HG03064 (cell line): ENCODE data around the gene MYADML2.

Experiments used
- ATAC-seq: cut with Tn5 transposase; IDR thresholded peaks from one replicate; pipeline ENCODE4 v1.9.1; 2021; ENCODE audit warnings: low read depth; ENCODE audit not compliant: unreplicated experiment

The MYADML2 gene

DNA sequence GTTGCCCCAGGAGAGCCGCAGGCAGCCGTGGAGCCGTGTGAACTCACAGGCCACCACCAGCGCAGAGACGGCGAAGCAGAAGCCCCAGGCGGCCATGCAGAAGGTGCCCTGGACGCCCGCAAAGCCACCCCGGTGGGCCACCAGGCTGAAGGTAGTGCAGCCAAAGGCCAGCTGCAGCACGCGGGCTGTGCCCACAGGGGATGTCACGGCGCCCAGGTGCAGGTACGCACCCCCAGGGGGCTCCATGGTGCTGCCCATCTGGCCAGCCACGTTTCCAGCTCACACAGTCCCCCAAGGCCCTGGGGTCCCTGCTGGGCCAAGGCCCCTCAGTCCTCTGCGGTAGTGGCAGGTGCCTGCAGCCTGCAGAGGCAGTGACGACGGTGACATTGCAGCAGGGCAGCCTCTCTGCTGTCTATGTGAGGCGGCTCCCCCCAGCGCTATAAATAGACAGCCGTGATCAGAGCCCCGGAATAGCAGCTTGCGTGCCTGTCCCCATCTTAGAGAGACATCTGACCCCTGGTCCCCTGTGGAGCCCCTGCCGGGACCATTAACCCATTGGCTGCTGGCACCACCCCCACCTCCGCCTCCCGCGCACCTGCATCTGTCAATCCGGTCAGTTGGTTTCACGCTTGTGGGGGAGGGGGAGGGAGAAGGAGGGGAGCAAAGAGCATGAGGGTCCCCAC lies 5.4 kb downstream of the MYADML2 start:
- no peak for ATAC-seq

DNA sequence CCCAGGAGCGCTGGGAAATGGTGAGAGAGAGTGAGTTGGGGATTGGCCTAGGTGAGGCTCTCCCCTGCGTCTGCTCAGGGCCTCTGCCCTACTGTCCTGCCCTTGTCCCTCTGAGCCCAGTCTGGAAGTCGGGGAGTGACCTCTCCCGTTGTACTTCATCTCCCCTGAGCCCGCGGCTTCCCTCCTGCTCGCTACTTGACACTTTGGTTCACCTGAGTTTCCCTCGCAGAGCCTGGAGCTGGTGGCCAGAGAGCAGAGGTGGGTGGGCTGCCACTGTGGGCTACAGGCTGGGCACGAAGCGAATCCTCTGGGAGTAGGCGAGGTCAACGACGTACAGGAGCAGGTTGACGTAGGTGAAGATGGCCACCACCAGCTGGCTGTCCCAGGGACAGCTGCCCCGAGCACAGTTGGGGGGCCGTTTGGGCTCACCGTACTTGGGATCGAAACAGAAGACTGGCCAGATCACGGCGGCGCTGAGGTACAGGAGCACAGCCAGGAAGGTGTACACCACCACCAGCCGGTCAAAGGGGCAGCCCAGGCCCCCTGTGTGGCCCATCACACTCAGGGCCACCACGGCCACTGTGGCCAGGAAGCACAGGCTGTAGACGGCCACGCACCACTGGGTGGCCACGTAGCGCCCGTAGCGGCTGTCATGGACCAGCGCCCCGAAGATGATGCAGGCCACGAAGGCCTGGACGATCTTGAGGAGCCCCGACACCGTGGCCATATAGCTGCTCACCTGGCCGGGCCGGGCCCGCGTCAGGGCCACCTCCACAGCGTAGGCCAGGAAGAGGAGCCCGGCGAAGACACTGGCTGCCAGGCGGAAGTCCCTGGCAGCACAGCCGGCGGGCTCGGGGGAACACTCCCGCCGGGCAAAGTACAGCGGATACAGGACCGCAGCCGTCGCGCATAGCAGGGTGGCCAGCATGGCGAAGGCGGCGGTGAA lies 6.2 kb downstream of the MYADML2 start:
- no peak for ATAC-seq

DNA sequence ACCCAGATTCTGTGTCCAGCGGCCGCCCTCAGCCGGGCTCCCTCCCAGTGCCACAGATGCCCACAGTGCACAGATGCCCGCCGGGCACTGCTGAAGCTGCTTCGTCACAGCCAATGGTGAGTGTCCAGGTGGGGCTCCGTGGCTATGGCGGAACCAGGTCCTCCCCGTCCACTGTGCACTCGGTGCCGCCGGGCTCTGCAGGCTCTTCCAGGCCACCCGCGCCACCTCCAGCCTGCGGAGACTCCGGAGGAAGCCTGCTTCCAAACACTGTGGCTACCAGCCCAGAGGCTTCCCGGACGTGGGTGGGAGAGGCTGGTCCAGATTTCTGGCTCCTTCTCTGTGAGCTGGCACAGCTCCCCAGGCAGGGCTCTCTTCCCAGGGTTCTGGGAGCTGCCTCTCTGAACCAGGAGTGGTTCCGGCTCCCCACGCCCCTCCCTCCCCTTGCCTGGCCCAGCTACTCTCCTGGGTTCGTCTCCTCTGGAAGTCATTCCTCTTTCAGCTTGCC lies 7.1 kb downstream of the MYADML2 start:
- ATAC-seq: no peak

DNA sequence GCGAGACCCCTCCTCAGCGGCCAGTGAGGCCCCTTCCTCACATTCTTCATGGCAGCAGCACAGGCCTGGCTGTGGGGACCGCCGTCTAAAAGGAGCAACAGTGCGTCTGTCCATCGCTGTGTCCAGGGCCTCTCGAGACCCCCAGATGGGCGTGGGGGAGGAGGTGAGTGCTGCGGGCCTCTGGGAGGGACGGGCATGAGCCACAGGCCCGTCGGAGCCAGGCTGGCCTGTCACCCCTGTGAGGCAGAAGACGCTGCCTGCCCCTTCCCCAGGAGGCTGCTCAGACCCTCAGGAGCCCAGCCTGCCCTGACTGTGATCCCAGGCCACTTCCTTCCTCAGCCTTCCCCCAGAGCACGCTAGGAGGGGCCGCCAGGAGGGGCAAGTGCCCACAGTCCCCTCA lies 7.8 kb downstream of the MYADML2 start:
- ATAC-seq: no peak

DNA sequence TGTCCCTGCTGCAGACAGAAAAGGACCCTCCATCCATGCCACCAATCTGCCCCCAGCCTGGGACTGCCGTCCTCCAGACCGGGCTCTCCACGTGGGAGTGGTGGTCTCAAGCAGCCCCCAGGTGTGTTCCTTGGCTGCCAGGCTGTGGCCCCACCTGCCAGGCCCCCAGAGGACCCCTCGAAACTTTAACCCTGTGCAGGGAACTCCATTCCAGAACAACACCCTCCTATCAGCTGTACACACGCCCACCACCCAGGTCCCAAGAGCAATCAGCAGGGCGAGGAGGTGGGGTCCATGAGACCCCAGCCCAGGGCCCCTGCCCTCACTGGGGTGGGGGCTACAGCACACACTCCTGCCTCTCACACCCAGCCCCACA lies 11.3 kb downstream of the MYADML2 start:
- ATAC-seq: no peak

DNA sequence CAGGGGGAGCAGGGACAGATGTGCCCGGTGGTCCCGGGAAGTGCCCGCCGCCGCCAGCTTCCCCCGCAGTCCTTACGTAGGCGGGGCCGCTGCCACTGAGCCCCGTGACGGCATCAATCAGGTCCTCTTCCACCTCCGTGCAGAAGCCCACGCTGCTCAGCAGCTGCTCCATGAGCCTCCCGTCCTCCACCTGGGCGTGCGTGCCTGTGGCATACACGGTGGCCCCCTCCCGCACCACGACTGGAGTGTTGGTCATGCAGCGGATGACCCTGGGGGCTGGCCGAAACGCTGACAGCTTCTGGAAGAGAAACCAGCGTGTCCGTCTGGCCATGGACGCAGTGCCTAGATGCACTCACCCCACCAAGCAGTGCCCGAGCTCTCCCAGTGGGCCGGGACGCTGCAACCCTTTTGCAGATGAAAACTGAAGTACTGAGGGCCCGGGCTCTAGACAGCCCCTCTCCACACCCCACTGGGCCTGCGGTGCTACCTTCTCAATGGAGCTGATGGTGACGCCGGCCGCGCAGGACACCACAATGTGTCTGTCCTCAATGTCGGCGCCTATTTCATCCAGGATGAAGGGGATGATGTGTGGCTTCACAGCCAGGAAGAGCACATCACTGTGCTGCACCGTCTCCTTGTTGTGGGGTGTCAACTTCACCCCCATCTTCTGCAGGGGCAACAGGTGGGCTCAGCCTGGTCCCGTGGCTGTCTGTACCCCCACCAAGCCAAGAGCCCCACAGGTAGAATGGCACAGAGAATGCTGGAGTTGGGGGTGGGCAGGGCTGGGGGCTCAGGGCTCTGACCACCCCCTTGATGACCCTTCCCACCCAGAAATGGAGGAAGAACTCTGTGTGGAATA lies 12.0 kb downstream of the MYADML2 start:
- ATAC-seq: no peak

DNA sequence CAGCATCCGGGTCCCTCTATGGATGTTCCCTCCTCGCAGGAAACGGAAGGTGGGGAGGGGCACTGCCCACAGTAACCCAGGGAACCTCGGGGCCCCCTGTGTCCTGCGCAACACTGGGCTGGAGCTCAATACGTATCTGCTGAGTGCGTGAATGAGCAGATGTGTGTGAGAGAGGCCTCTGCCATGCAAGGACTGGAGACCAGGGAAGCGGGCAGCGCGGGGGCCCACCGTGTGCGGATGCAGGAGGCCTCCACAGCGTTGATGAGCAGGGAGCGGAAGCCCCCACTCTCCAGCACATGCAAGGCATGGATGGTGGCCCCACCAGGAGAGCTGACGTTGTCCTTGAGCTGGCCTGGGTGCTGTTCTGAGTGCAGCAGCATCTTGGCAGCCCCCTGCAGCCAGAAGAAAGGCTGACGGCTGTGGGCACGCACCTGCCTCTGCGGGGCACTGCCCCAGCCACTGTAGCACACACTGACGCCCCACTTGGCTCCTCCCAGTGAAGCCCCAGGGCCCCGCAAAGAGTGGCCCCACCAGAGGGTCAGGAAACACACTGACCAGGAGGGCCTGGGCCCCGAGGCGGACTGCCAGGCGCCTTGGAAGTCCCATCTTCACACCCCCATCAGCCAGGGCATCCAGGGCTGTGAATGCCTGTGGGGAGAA lies 12.8 kb downstream of the MYADML2 start:
- no peak for ATAC-seq

DNA sequence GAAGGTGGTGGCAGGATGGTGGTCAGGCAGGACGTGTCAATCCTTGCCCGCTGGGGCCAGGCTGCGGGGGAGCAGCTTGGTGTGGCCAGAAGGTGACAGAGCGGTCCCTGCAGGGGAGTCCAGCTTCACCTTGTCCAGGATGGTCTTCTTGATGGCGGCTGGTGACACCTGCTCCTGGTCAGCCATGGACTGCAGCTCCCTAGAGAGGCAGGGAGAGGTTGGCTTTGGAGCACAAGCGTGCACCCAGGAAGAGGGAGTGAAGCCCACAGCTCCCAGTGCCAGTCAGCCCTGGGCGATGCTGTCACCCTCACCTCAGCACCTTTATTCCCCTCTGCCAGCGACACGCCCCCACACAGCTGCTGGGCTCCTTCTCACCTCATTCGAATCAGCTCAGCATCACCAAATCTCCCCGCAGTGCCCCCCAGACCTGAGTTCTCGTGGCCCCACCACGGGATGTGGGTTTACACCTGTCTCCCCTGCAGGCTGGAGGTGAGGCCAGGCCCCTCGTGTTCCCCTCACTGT lies 13.8 kb downstream of the MYADML2 start:
- ATAC-seq: no peak

DNA sequence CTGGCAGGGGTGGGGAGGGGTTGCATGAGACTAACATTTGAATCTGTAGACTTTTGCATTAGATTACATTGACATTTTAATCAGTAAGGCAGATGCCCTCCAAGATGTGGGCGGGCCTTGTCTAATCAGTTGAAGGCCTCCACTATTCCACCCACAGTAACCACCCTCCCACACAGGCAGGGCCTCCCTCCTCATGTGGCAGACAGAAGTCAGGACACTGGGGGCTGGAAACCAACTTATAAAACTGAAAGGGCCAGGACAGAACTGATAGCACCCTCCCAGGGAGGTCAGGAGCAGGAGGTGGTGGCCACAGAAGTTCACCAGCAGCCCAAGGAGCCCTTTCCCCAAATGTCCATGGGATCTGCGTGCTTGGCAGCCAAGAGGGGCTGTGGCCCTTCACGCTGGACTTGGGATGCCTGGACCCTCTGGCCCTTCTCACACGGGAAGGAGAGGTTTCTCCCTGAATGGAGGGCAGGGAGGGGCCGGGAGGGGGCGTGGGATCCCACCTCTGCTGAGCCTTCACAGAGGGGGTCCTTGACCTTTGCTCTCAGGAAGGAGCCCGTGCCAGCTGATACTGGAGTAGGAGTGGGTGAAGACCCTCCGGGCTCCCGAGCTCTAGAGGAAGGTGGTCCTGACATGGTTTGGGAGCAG lies 14.6 kb downstream of the MYADML2 start:
- ATAC-seq: no peak

DNA sequence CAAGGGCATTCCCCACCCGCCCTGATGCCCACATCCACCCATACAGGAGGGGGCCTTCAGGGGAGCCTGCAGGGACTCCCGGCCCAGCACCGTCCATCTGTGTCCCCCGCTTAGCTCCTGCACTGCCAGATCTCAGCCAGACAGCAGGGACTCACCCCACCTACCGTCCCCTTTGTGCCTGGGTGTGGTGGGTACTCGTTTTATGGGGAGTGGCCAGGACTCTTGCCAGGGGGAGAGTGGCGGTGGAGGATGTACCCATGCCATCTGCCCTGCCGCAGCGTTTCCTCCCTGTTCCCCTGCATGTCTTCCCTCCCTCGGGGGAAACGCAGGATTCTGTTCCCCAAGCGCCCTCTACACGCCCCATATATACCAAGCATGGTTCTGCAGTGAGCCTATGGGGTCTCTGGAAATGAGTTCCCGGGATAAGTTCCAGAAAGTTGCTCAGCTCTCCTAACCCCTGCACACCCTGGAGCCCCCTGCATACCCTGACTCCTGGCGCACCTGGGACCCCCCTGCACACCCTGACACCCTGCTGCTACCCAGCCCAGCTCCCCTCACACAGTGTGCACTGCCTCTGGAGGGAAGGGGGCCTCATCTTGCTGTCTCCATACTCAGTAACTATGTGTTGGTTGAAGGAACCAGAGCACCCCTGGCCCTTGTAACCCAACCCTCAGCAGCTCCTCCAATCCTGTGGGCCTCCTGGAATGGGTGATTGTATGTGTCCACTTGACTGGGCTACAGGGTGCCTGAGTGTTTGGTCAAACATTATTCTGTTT lies 15.3 kb downstream of the MYADML2 start:
- no peak for ATAC-seq

DNA sequence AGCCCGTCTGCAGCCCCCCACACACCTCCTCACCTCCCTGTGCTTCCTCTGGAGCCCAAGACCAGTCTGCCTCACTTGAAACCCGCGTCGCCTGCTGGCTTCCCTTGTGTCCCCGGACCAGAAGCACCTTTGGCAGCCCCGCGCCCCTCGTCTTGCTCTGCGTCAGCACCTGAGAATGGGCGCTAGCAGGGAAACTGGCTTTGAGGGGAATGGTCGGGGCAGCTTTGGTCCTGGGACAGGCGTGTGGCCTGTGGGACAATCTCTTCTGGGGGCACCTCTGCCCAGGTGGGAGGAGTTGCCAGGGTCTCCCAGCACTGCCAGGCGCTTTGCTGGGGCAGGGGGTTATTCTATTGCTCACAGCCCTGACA lies 15.9 kb downstream of the MYADML2 start:
- no peak for ATAC-seq

DNA sequence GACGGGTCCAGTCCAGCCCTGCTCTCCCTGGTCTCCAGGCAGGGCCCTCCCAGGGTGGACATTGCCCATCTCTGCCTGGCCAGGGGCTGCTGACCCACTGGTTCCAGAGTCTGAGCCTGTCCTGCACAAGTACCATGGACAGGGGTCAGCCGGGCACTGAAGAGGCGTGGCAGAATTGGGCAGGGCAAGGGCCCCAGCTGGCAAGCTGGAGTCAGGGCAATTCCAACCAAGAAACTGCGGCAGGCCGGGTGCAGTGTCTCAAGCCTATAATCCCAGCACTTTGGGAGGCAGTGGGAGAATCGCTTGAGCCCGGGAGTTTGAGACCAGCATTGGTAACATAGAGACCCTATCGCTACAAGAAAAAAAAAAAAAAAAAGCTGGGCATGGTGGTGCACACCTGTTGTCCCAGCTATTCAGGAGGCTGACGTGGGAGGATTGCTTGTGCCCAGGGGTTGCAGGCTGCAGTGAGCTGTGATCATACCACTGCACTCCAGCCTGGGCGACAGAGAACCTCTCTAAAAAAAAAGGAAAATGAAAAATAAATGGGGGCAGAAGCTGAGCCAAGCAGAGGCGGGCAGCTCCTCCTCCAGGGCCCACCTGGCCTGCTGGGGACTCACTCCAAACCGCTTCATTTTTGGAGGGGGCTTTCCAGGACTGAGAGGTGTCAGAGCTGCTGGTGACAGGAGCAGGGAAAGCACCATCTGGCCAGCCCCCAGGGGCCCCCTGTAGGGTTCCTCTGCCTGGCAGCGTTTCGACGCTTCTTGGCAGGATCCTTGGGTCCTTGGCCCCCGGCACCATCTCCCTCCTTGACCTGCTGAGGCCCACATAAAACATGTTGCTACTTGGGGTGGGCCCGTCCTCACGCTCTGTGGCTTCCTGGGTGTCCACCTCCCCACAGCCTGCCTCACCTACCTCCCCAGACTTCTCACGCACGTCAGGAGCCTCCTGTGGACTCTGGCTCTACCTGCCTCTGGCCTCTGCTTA lies 16.6 kb downstream of the MYADML2 start:
- ATAC-seq: no peak

DNA sequence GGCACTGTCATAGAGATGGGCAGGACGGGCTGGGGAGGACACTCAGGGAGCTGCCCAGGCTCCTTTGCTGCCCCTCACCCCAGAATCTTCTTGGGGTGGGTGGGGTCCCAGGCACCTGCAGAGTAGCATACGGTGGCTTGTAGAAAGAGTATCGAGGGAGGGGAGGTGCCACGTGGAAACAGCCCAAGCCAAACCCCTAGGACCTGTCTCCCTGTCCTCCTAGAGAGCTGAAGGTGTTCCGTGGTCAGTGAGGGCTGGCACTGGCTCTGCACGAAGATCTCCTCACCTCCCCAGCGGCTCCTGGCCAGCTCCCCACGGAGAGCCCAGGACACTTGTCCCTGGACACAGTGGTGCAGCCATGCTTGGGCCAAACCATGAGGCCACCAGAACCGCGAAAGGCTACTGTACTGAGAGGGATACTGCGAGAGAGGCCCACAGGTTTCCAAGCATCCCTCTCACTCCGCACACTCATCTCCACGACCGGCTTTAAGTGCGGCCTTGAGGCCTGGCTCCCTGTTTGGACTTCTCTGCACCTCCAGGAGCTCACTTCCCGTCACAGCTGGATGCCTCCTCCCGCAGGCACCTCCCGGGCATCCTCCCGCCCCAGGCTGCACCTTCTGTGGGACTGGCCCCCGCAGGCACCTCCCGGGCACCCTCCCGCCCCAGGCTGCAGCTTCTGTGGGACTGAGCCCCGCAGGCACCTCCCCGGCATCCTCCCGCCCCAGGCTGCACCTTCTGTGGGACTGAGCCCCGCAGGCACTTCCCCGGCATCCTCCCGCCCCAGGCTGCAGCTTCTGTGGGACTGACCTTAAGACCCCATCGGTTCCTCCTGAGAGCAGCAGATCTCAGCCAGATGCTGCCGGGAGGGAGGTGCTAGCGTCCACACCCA lies 17.5 kb downstream of the MYADML2 start:
- no peak for ATAC-seq

DNA sequence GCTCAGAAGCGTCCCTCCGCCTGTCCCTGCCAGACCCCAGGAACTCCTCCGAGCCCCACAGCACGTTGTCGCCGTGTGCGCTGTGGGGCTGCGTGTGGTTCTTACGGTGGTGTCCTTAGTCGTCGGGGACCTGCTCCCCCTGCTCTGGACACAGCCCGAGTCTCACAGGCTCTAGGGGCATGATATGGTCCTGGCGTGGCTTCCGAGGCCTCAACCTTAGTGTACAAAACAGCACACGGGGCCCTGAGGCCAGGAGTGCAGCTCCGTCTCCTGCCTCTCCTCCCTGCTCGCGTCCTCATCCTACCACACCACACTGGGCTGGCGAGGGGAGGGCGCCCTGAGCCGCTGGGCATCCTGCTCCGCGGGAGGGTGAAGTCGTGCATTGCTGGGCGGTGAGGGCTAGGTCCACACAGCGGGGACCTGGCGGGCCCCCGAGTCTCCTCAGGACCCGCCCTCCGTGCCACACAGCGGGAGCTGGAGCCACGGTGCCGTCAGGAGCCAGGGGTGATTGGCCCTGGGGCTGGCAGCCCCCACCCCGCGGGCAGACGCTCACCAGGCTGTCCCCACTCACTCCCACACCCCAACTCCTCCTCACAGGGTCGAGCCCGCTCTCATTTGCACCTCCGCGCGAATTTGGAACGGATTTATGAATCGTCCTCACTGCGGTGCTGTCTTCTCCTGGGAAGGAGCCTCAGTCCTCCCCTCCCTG lies 18.3 kb downstream of the MYADML2 start:
- ATAC-seq: no peak

DNA sequence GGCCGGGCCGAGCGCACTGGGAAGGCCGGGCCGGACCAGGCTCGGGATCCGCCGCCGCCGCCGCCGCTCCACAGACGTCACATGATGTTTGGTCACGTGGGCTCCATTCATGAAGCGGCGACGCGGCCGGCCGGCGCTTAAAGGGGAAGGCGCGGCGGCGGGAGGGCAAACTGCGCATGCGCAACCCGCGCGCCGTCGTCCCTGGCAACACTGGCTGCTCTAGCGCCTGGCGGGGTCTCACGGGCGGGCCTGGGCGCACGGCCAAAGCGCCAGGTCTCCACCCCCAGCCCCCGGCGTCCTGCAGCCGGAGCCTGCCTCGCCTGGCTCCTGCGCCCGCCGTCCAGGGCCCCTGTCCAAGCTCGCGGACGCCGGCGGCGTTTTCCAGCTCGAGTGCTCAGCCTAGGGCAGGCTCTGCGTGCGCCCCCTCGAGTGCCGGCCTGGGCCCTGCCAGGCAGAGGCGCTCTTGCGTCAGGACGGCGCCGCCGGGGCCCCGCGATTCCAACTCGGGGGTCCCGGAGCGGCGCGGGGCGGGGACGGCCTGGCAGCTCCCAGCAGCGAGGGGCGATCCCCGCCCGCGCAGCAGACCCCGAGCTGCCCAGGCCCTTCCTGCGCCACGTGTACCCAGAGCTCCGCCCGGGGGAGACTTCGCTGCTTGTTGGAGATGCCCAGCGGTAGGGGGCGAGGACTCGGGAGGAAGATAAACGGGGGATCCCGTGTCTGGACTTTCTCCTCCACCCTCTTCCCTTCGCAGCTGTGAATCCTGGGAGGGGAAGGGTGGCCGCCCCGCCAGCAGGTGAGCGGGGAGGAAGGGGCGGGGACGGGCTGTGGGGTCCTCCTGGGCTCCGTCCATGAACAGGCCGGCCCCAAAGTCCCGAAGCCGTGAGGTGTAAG lies 19.1 kb downstream of the MYADML2 start, which contains the start of gene MAFG:
Gene MAFG, minus strand, starts transcription at position 83 of the 891 bp plus-strand sequence. CDS start 4,550 bp downstream, outside the sequence.
- ATAC-seq: peak; percentile 56
